ENCODE measurements around the gene TMEM223. TPM values are rescaled to one million over a fixed set of nuclear protein-coding genes. Genes with fewer than 3 reads are reported as not detected.

TMEM223 gene
- total RNA-seq, 1 experiment from 2014 or later, result 22.6 TPM

GRCh38 chr11:62810748-62811147, 18.9 kb upstream of the TMEM223 start:
- H4K20me1 ChIP-seq (ENCODE audit: insufficient read depth), result no peaks in the 10 kb centered on the region
- H3K27ac ChIP-seq, result no peak overlapping the region
- peaks cover 8% of the 10 kb centered on the region for H3K4me1 ChIP-seq (replicated peaks; ENCODE audit: insufficient read depth)
- H3K4me2 ChIP-seq, result no peak overlapping the region
- H3K27me3 ChIP-seq (ENCODE audit: insufficient read depth, low read depth), result no peaks in the 10 kb centered on the region
- ChIA-PET POLR2A (ENCODE audit: unreplicated experiment) (no interaction called here), CTCF (no interaction called here)
- TF ChIP-seq CTCF (conservative IDR thresholded peaks at IDR 0.05) (no peak), EZH2 (IDR thresholded peaks at IDR 0.05; ENCODE audit: low read depth) (no peak)
- no peak overlapping the region for H3K4me3 ChIP-seq
- intact Hi-C loops (cut with micrococcal nuclease; ENCODE audit: unreplicated experiment), result no loop called here
- H3K36me3 ChIP-seq (ENCODE audit: low read depth), result no peaks in the 10 kb centered on the region
- no peaks in the 10 kb centered on the region for H3K9me2 ChIP-seq (ENCODE audit: insufficient read depth)
- DNase-seq, result no peak
- peaks cover 51% of the 10 kb centered on the region for H3F3A ChIP-seq (ENCODE audit: insufficient read depth, low read depth)
- H3K9me3 ChIP-seq (ENCODE audit: insufficient read depth, low read depth), result no peaks in the 10 kb centered on the region
- H2AFZ ChIP-seq, result no peak overlapping the region
- no peaks in the 10 kb centered on the region for H3K79me2 ChIP-seq (ENCODE audit: low read depth)
- BruUV-seq (replicated peaks), result no TSS peak

- TF ChIP-seq EZH2 (IDR thresholded peaks at IDR 0.05; ENCODE audit: low read depth), result no peak
- TF ChIP-seq CTCF (conservative IDR thresholded peaks at IDR 0.05), result no peak
- peaks cover 20% of the 10 kb centered on the region for H3K4me1 ChIP-seq (replicated peaks; ENCODE audit: insufficient read depth)
- H3K79me2 ChIP-seq (ENCODE audit: low read depth), result peaks cover 32% of the 10 kb centered on the region
- H3K4me3 ChIP-seq, result no peak overlapping the region
- H3K27ac ChIP-seq, result peak overlapping the region; percentile 14; the same call in 1 of the 2 replicates
- H3K4me2 ChIP-seq, result peak overlapping the region; percentile 76
- no peaks in the 10 kb centered on the region for H3K9me3 ChIP-seq (ENCODE audit: insufficient read depth, low read depth)
- H4K20me1 ChIP-seq (ENCODE audit: insufficient read depth), result no peaks in the 10 kb centered on the region; the same call in 1 of the 2 replicates
- ChIA-PET CTCF (interaction anchor here (0.6 to 0.7 kb wide), 2 partner anchors 34 to 215 kb away, joined by 3 to 11 read pairs; no protein-coding TSS in a partner anchor), POLR2A (ENCODE audit: unreplicated experiment) (interaction anchor here (0.7 to 1.4 kb wide), 2 partner anchors 35 to 1005 kb away, joined by 4 to 20 read pairs; no protein-coding TSS in a partner anchor)
- peaks cover 37% of the 10 kb centered on the region; the same call in 1 of the 2 replicates for H3F3A ChIP-seq (ENCODE audit: insufficient read depth, low read depth)
- intact Hi-C loops (cut with micrococcal nuclease; ENCODE audit: unreplicated experiment), result no loop called here
- peak in 1 of 2 experiments; percentile 25 for DNase-seq
- no TSS peak for BruUV-seq (replicated peaks)
- no peak overlapping the region for H2AFZ ChIP-seq
- H3K9me2 ChIP-seq (ENCODE audit: insufficient read depth), result no peaks in the 10 kb centered on the region
- no peaks in the 10 kb centered on the region for H3K27me3 ChIP-seq (ENCODE audit: insufficient read depth, low read depth)
- 0 out of 2 replicates have a peak, but pooled peaks cover 16% of the 10 kb centered on the region for H3K36me3 ChIP-seq (ENCODE audit: low read depth)
Observed at GRCh38 chr11:62806611-62807121, 14.9 kb upstream of the TMEM223 start.

- H3K27ac ChIP-seq, result peak overlapping the region; percentile 14; the same call in 1 of the 2 replicates
- H3K79me2 ChIP-seq (ENCODE audit: low read depth), result peaks cover 32% of the 10 kb centered on the region
- no TSS peak for BruUV-seq (replicated peaks)
- ChIA-PET POLR2A (ENCODE audit: unreplicated experiment) (interaction anchor here (0.8 to 1.4 kb wide), 2 partner anchors 26 to 35 kb away, joined by 4 to 20 read pairs; partner anchors contain the start of gene STX5), CTCF (interaction anchor here (0.6 to 0.7 kb wide), 4 partner anchors 35 to 1036 kb away, joined by 3 to 11 read pairs (median 6); no protein-coding TSS in a partner anchor)
- no peaks in the 10 kb centered on the region for H3K27me3 ChIP-seq (ENCODE audit: insufficient read depth, low read depth)
- peak overlapping the region; percentile 76 for H3K4me2 ChIP-seq
- H4K20me1 ChIP-seq (ENCODE audit: insufficient read depth), result no peaks in the 10 kb centered on the region; the same call in 1 of the 2 replicates
- H3F3A ChIP-seq (ENCODE audit: insufficient read depth, low read depth), result peaks cover 31% of the 10 kb centered on the region; the same call in 1 of the 2 replicates
- H3K9me3 ChIP-seq (ENCODE audit: insufficient read depth, low read depth), result no peaks in the 10 kb centered on the region
- no peaks in the 10 kb centered on the region for H3K9me2 ChIP-seq (ENCODE audit: insufficient read depth)
- no peak for TF ChIP-seq CTCF (conservative IDR thresholded peaks at IDR 0.05)
- TF ChIP-seq EZH2 (IDR thresholded peaks at IDR 0.05; ENCODE audit: low read depth), result no peak
- intact Hi-C loops (cut with micrococcal nuclease; ENCODE audit: unreplicated experiment), result loop anchor here (1.0 to 2.0 kb wide), 2 partner anchors 19 to 26 kb away; partner anchors contain the start of genes STX5, TEX54 and TMEM179B
- H2AFZ ChIP-seq, result peak overlapping the region; percentile 62
- peaks cover 20% of the 10 kb centered on the region for H3K4me1 ChIP-seq (replicated peaks; ENCODE audit: insufficient read depth)
- H3K4me3 ChIP-seq, result peak overlapping the region; percentile 94
- peaks cover 23% of the 10 kb centered on the region; the same call in 1 of the 2 replicates for H3K36me3 ChIP-seq (ENCODE audit: low read depth)
- no peak for DNase-seq
Observed at GRCh38 chr11:62805961-62806441, 14.2 kb upstream of the TMEM223 start.
